ENCODE data around the gene CRHBP. TPM values are rescaled to one million over a fixed set of nuclear protein-coding genes. Genes with fewer than 3 reads are reported as not detected.
"Not testable (repeated sequence)": the region's sequence is repeated elsewhere in the genome, so short reads cannot be mapped to it uniquely, and the experiment has no call there.

The CRHBP gene
- polyA plus RNA-seq, 2 of the 4 experiments (the other 2 are of a cell fraction), result not detected

GRCh38 chr5:76994337-76994736 is 41.5 kb downstream of the CRHBP start:
- no peak overlapping the region for H3K27ac ChIP-seq
- WGBS (ENCODE audit: missing lambda C conversion rate), result 43% methylated on average over 6 of the region's 6 CpGs
- H3K4me1 ChIP-seq, result peaks cover 6% of the 10 kb centered on the region; the same call in 2 of the 3 replicates
- DNase-seq (ENCODE audit: low read depth in 1 of 2, low spot score in 1 of 2) (no peak), FAIRE-seq (no peak), ATAC-seq (no peak)
- H3K4me3 ChIP-seq, result no peak overlapping the region
- no peak overlapping the region for H3K4me2 ChIP-seq
- POLR2A ChIA-PET, result no interaction called here
- CTCF ChIA-PET, result interaction anchor here (0.7 to 1.4 kb wide), 2 partner anchors 22 to 188 kb away, joined by 3 to 4 read pairs; no protein-coding TSS in a partner anchor
- TF ChIP-seq HOXB5 (CRISPR knock-in tag; IDR thresholded peaks at IDR 0.05), result no peak
- TF ChIP-seq MAFK (IDR thresholded peaks at IDR 0.05; ENCODE audit: partially characterized antibody), result no peak
- no peaks in the 10 kb centered on the region for H3K9me3 ChIP-seq

GRCh38 chr5:76998251-76998650 is 45.4 kb downstream of the CRHBP start:
- 70% methylated on average over 4 of the region's 4 CpGs for WGBS (ENCODE audit: missing lambda C conversion rate)
- H3K4me2 ChIP-seq; H3K9me3 ChIP-seq; H3K27ac ChIP-seq; CTCF ChIA-PET; POLR2A ChIA-PET; H3K4me1 ChIP-seq; H3K4me3 ChIP-seq; FAIRE-seq; ATAC-seq; DNase-seq (ENCODE audit: low read depth in 1 of 2, low spot score in 1 of 2): not testable (repeated sequence)

DNA sequence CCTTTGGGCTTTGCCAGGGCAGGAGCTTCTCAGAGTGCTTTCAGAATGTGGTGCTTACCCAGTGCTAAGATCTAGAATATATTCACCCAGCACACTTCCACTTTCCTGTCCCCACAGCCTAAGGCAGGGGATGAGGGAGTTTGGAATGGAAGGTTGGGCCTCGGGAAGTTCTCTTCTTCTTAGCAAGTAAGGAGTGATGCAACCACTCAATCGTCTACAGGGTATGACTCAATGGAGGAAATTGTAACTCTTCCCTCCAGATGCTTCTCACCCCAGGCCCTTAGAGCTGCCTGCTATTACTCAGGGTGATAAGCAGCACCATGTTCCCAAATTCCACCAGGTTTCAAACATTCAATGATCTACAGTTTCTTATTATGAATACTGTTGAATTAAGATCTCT is 46.6 kb downstream of the CRHBP start:
- no peak overlapping the region for H3K4me3 ChIP-seq
- H3K4me2 ChIP-seq, result no peak overlapping the region
- DNase-seq (ENCODE audit: low read depth in 1 of 2, low spot score in 1 of 2), result peak in 1 of 2 experiments; percentile 38
- no peak overlapping the region for H3K27ac ChIP-seq
- ChIA-PET CTCF (no interaction called here), POLR2A (interaction anchor here (0.6 kb wide), 1 partner anchor 410 kb away, joined by 5 read pairs; no protein-coding TSS in a partner anchor)
- TF ChIP-seq NR3C1 (IDR thresholded peaks at IDR 0.05), result no peak
- no peak for TF ChIP-seq RCOR1 (IDR thresholded peaks at IDR 0.05; ENCODE audit: low read depth, low read length)
- TF ChIP-seq ZNF302 (CRISPR knock-in tag; IDR thresholded peaks at IDR 0.05), result no peak
- no peak for TF ChIP-seq ELK1 (IDR thresholded peaks at IDR 0.05; ENCODE audit: low read depth, low read length)
- no peak for TF ChIP-seq FOSL2 (IDR thresholded peaks at IDR 0.05)
- TF ChIP-seq FOSL2 (CRISPR knock-in tag; IDR thresholded peaks at IDR 0.05), result no peak
- no peak for TF ChIP-seq CBX8 (IDR thresholded peaks at IDR 0.05)
- TF ChIP-seq, protein P1, sequence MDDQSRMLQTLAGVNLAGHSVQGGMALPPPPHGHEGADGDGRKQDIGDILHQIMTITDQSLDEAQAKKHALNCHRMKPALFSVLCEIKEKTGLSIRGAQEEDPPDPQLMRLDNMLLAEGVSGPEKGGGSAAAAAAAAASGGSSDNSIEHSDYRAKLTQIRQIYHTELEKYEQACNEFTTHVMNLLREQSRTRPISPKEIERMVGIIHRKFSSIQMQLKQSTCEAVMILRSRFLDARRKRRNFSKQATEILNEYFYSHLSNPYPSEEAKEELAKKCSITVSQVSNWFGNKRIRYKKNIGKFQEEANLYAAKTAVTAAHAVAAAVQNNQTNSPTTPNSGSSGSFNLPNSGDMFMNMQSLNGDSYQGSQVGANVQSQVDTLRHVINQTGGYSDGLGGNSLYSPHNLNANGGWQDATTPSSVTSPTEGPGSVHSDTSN (IDR thresholded peaks at IDR 0.05), result no peak
- TF ChIP-seq FOSB (CRISPR knock-in tag; IDR thresholded peaks at IDR 0.05), result no peak
- peak; percentile 59 to 62; a peak in 4 of 6 replicates for ATAC-seq
- H3K9me3 ChIP-seq, result no peaks in the 10 kb centered on the region
- FAIRE-seq, result no peak
- 17% methylated on average over 2 of the region's 2 CpGs for WGBS (ENCODE audit: missing lambda C conversion rate)
- peaks cover 10% of the 10 kb centered on the region; the same call in 2 of the 3 replicates for H3K4me1 ChIP-seq

GRCh38 chr5:77003246-77003645 is 50.4 kb downstream of the CRHBP start:
- Histone ChIP-seq H3K4me3 (no peak overlapping the region), H3K4me1 (0 out of 3 replicates have a peak, but pooled peaks cover 4% of the 10 kb centered on the region), H3K27ac (no peak overlapping the region), H3K4me2 (no peak overlapping the region), H3K9me3 (no peaks in the 10 kb centered on the region)
- DNase-seq (ENCODE audit: low read depth in 1 of 2, low spot score in 1 of 2) (no peak), ATAC-seq (no peak), FAIRE-seq (no peak)
- TF ChIP-seq BHLHE40 (IDR thresholded peaks at IDR 0.05; ENCODE audit: low read depth, low read length), result no peak
- no peak for TF ChIP-seq ZC3H11A (IDR thresholded peaks at IDR 0.05)
- no peak for TF ChIP-seq ZNF302 (CRISPR knock-in tag; IDR thresholded peaks at IDR 0.05)
- no peak for TF ChIP-seq RARB (CRISPR knock-in tag; IDR thresholded peaks at IDR 0.05)
- no peak for TF ChIP-seq HOXA7 (CRISPR knock-in tag; IDR thresholded peaks at IDR 0.05)
- no peak for TF ChIP-seq RNF2 (IDR thresholded peaks at IDR 0.05; ENCODE audit: borderline replicate concordance, low read depth)
- no peak for TF ChIP-seq HEYL (CRISPR knock-in tag; IDR thresholded peaks at IDR 0.05)
- TF ChIP-seq, protein P2, sequence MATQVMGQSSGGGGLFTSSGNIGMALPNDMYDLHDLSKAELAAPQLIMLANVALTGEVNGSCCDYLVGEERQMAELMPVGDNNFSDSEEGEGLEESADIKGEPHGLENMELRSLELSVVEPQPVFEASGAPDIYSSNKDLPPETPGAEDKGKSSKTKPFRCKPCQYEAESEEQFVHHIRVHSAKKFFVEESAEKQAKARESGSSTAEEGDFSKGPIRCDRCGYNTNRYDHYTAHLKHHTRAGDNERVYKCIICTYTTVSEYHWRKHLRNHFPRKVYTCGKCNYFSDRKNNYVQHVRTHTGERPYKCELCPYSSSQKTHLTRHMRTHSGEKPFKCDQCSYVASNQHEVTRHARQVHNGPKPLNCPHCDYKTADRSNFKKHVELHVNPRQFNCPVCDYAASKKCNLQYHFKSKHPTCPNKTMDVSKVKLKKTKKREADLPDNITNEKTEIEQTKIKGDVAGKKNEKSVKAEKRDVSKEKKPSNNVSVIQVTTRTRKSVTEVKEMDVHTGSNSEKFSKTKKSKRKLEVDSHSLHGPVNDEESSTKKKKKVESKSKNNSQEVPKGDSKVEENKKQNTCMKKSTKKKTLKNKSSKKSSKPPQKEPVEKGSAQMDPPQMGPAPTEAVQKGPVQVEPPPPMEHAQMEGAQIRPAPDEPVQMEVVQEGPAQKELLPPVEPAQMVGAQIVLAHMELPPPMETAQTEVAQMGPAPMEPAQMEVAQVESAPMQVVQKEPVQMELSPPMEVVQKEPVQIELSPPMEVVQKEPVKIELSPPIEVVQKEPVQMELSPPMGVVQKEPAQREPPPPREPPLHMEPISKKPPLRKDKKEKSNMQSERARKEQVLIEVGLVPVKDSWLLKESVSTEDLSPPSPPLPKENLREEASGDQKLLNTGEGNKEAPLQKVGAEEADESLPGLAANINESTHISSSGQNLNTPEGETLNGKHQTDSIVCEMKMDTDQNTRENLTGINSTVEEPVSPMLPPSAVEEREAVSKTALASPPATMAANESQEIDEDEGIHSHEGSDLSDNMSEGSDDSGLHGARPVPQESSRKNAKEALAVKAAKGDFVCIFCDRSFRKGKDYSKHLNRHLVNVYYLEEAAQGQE (IDR thresholded peaks at IDR 0.05), result no peak
- POLR2A ChIA-PET, result no interaction called here
- CTCF ChIA-PET, result interaction anchor here (0.6 kb wide), 1 partner anchor 13 kb away, joined by 3 read pairs; no protein-coding TSS in a partner anchor
- WGBS (ENCODE audit: missing lambda C conversion rate), result 6% methylated on average over 1 of the region's 1 CpG
